AG09319 (cell line): ENCODE results near the gene BRWD1.
"Not testable (repeated sequence)": the region's sequence is repeated elsewhere in the genome, so short reads cannot be mapped to it uniquely, and the experiment has no call there.

ENCODE experiments used
- DNase-seq: peaks from one replicate; pipeline ENCODE4 v3.0.0-alpha.2; 2010; ENCODE audit warnings: low read depth; ENCODE audit errors: extremely low read depth
- TF ChIP-seq, protein P1 (sequence below): IDR thresholded peaks from 2 replicates; pipeline ENCODE4 v1.5.1; 2011; ENCODE audit warnings: low read depth, mild to moderate bottlenecking, inconsistent platforms, low read length, moderate library complexity

BRWD1 gene

DNA sequence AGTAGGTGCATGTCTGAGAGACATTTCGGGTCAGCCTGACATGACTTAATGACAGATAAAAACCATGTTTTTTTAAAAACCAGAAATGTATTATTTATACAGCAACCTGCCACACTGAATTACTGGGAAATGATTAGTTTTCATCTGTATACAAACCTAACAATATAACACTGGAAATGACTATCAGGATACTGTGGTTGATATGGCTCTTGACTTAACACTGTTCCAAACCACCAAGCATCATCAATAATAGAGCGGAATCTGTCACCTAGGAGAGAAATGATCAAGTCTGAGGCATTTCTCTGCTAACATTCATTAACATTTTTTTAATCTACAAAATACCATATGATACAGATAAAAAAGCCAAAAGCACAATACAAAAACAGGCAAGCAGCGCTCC, 88.5 kb downstream of the BRWD1 start:
- TF ChIP-seq, protein P1, sequence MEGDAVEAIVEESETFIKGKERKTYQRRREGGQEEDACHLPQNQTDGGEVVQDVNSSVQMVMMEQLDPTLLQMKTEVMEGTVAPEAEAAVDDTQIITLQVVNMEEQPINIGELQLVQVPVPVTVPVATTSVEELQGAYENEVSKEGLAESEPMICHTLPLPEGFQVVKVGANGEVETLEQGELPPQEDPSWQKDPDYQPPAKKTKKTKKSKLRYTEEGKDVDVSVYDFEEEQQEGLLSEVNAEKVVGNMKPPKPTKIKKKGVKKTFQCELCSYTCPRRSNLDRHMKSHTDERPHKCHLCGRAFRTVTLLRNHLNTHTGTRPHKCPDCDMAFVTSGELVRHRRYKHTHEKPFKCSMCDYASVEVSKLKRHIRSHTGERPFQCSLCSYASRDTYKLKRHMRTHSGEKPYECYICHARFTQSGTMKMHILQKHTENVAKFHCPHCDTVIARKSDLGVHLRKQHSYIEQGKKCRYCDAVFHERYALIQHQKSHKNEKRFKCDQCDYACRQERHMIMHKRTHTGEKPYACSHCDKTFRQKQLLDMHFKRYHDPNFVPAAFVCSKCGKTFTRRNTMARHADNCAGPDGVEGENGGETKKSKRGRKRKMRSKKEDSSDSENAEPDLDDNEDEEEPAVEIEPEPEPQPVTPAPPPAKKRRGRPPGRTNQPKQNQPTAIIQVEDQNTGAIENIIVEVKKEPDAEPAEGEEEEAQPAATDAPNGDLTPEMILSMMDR: no peak
- DNase-seq: no peak

DNA sequence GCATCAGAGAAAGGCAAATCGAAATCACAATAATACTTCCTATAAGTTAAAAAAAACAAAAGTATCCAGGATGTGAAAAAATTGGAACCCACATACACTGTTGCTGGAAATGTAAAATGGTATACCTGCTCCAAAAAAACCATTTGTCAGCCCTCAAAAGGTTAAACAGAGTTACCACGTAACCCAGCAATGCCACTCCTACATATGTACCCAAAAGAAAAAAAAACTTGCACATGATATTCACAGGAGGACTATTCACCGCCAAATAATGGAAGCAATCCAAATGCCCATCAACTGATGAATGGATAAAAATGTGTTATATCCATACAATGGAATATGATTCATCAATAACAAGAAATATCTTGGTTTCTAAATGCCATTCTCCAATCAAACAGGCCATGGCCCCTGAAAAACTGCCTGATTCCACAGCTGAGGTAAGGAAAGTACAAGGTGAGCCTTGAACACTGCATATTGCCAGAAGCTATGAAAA, 91.4 kb downstream of the BRWD1 start:
- TF ChIP-seq, protein P1: no peak
- DNase-seq: no peak

DNA sequence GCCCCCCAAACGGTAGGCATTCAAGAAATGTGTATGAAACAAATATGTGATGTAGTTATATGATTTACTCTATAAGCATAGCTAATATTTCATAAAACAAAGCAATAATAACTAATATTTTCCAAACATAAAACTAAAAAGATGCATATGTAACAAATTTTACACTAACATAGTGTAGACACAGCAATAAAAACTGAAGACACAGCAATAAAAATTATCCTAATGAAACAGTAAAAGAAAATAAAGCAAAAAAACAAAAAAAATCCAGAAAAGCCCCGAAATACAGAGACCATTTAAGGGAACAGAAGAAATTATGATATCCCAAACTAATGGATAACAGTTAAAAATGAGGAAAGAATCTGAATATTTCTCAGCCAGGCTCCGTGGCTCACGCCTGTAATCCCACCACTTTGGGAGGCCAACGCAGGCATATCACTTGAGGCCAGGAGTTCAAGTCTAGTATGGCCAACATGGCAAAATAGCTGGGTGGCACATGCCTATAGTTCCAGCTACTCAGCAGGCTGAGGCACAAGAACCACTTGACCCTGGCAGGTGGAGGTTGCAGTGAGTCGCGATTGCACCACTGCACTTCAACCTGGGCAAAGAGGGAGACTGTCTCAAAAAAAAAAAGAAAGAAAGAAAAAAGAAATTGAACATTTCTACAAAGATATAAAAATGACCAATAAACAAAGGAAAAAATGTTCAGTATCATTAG, 92.0 kb downstream of the BRWD1 start:
- DNase-seq: no peak
- TF ChIP-seq, protein P1: no peak

DNA sequence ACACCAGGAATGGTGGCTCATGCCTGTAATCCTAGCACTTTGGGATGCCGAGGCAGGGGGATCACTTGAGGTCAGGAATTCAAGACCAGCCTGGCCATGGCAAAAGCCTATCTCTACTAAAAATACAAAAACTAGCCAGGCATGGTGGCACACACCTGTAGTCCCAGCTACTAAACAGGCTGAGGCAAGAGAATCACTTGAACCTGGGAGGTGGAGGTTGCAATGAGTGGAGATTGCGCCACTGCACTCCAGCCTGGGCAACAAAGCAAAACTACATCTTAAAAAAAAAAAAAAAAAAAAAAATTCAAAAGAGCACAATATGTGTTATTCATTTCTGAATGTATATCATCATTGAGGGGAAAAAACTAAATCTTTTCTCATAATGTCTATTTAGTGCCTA, 92.6 kb downstream of the BRWD1 start:
- DNase-seq: not testable (repeated sequence)

DNA sequence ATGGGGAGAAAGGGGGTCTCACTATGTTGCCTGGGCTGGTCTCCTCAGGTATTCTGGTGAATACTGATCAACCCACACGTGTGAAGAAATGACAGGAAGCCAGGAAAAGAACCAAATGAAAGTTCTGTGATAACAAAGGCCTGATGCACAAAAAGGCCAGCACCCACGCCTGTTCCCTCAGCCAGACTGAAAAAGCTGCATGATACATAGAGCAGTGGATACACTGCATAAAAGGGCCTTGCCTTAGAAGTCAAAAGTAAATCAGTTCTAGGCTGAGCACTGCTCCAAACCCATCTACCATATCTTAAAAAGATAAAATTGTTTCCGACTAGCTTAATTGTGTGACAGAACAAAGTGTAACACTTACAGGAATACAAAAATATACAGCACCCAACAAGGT, 93.3 kb downstream of the BRWD1 start:
- DNase-seq: no peak
- TF ChIP-seq, protein P1: no peak

DNA sequence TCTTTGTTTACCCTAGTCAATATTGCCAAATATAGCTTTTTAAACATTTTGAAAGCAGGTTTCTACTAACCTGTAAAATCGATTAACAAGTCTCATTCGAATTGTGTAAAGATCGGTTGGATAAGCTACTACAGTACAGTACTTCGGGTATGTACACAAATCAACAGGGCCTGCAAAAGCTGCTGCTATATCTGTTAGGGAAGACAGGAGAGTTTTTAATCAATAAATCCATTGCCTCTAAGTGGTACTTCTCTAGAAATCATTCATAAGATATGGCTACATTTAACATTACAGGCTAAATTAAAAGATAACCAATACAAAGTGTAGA, 95.4 kb downstream of the BRWD1 start:
- TF ChIP-seq, protein P1: no peak
- DNase-seq: no peak

DNA sequence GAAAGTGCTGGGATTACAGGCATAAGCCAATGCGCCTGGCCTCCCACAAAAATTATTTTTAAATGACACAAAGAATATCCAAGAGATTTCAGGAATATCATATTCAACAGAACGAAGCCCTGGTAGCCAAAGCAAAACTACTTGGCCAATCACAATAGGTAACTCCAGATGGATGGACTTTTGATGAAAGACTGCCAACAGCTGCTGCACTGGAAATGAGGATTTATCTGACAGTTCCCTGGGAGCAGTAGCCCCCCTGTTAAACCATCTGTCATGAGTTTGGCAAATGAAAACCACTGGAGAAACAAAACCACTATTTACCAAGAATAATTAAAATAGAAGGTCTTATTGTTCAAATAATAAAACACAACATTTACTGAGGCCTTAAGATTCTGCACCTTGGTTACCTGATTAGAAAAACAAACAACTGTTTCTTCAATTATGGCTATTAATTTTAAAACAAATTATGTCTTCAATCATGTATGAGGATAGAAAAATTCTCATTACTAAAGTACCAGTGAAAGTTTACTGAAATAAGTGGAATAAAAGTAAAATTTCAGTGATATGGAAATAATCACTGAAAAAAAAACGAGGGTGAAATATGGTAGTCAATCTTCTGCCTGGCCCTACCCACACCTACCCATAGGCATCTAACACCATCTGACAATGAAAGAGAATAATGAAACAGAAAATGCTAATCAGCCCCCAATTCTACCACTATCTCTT, 95.9 kb downstream of the BRWD1 start:
- TF ChIP-seq, protein P1: no peak
- no peak for DNase-seq

DNA sequence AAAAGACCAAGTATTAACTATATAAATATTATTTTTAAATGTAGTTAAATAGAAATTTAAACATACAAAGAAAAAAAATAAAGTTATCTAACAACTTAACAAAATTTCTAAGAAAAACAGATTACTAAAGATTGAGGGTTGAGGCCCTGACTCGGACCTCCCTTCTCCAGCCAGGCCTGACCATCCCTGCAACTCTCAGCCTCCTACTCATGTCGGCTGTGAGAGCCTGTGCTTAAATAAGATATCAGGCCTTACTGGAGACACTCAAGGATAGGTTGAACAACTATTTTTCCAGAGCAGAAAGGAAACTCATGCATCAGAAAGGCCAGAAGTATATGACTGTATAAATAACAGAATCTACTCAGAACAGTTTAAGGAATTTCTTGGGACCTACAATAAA, 97.1 kb downstream of the BRWD1 start:
- DNase-seq: no peak
- TF ChIP-seq, protein P1: no peak
